Stomach (tissue), 9 donors: ENCODE results near the gene ANO1. TPM values are rescaled to one million over a fixed set of nuclear protein-coding genes. Genes with fewer than 3 reads are reported as not detected.

Experiments
- DNase-seq, 2 donors: peaks; one replicate each; pipeline versions ENCODE4 v3.0.0 to v3.0.0-alpha.2; 2013 to 2019
- H3K27ac ChIP-seq, 5 donors: fragments of 200-600 bp in 4 of 5; sonication (generic) in 4 of 5; one replicate each; pipeline ENCODE4 v1.5.1; 2013 to 2019; ENCODE audit warnings: mild to moderate bottlenecking in 1 of 5, moderate library complexity in 1 of 5
- H3K27me3 ChIP-seq, 3 donors: fragments of 200-600 bp; sonication (generic); one replicate each; pipeline ENCODE4 v1.5.1; 2017 to 2019; ENCODE audit warnings: mixed run types in 1 of 3
- H3K36me3 ChIP-seq, 4 donors: fragments of 200-600 bp; sonication (generic); 1 replicate in 3 of 4; 2 replicates in 1 of 4; pipeline ENCODE4 v1.5.1; 2016 to 2019
- H3K4me1 ChIP-seq, 4 donors: fragments of 200-600 bp; sonication (generic); one replicate each; pipeline ENCODE4 v1.5.1; 2016 to 2019
- H3K4me3 ChIP-seq, 4 donors: fragments of 200-600 bp; sonication (generic) in 3 of 4; one replicate each; pipeline ENCODE4 v1.5.1; 2016 to 2019; ENCODE audit warnings: mild to moderate bottlenecking in 1 of 4
- H3K9me3 ChIP-seq, 4 donors: fragments of 200-600 bp; sonication (generic); one replicate each; pipeline ENCODE4 v1.5.1; 2016 to 2019
- CTCF ChIP-seq, 7 experiments: fragments of 450-650 bp in 4 of 7; fragments of 200-600 bp in 3 of 7; sonication (generic) in 3 of 7; IDR thresholded peaks; one replicate each; pipeline ENCODE4 v1.5.1; 2016 to 2019; ENCODE audit warnings: antibody characterized with exemption in 7 of 7, control low read depth in 2 of 7, mild to moderate bottlenecking in 1 of 7
- EP300 ChIP-seq: sonication (generic); formaldehyde crosslinking; IDR thresholded peaks from one replicate; pipeline ENCODE4 v1.6.1; 2017; ENCODE audit warnings: antibody characterized with exemption
- POLR2A ChIP-seq, 4 donors: fragments of 450-650 bp; IDR thresholded peaks; one replicate each; pipeline ENCODE4 v1.6.1; 2016; ENCODE audit warnings: antibody characterized with exemption in 4 of 4, control low read depth in 2 of 4, mild to moderate bottlenecking in 1 of 4, moderate library complexity in 1 of 4
- POLR2AphosphoS5 ChIP-seq, 3 donors: sonication (generic); formaldehyde crosslinking; IDR thresholded peaks; one replicate each; pipeline ENCODE4 v1.6.1; 2016; ENCODE audit warnings: antibody characterized with exemption in 3 of 3
- WGBS, 5 donors: extraction: QIAGEN DNeasy Blood & Tissue Kit in 3 of 5; methylation state at CpG; one replicate each; pipeline versions ENCODE4 v1.1.5 to v1.1.7; 2013 to 2018; 5-methylcytosine and 5-hydroxymethylcytosine counted together
- intact Hi-C: fragments of 100-400 bp; cut with DNase I; formaldehyde crosslinking; loops from one replicate; pipeline ENCODE4 v1.15.1; 2023; ENCODE audit warnings: low total_unique reads
- polyA plus RNA-seq, 3 donors: library from polyadenylated mRNA; stranded (reverse); fragments of 200-250 nt; gene quantifications; one replicate each; pipeline ENCODE4 v1.2.3, GENCODE V29; 2013
- total RNA-seq, 5 donors: library from RNA; depleted of rRNA; stranded (reverse); fragments of >200 nt; gene quantifications; one replicate each; pipeline versions ENCODE4 v1.1.0 to v1.2.3, GENCODE V29; 2014 to 2016
- donor health status: healthy with polysubstance abuse.
- donor health status: Bipolar disorder and iron deficiency.
- donor health status: healthy.

Gene ANO1
- total and polyA plus RNA-seq, 8 donors = 1.8 to 69.6 (median 12.9) TPM

- Histone ChIP-seq H3K27me3 (peaks cover 0 to 30% (median 5%) of the 10 kb centered on the region in 3 donors), H3K36me3 (no peaks in the 10 kb centered on the region), H3K9me3 (peaks cover 6 to 12% (median 9%) of the 10 kb centered on the region in 4 donors), H3K4me1 (peaks cover 0 to 9% (median 0%) of the 10 kb centered on the region in 4 donors), H3K4me3 (no peak overlapping the region), H3K27ac (no peak overlapping the region)
- DNase-seq = peak in 1 of 2 donors; percentile 45
- TF ChIP-seq CTCF (IDR thresholded peaks at IDR 0.05) (peak in 5 of 7 experiments; percentile 11 to 33 (median 20)), POLR2AphosphoS5 (IDR thresholded peaks at IDR 0.05) (no peak)
- 32 to 47% (median 34%) methylated on average over 11 to 12 of the region's 12 CpGs for WGBS, 5 donors
- intact Hi-C loops = no loop called here
Observed at GRCh38 chr11:70048279-70049024, 29.7 kb upstream of the ANO1 start.

GRCh38 chr11:70049045-70049444 lies 29.1 kb upstream of the ANO1 start:
- H3K27ac ChIP-seq = no peak overlapping the region
- DNase-seq = no peak
- 70 to 75% (median 71%) methylated on average over 1 to 5 of the region's 5 CpGs for WGBS, 5 donors
- H3K27me3 ChIP-seq = peaks cover 0 to 32% (median 5%) of the 10 kb centered on the region in 3 donors
- TF ChIP-seq POLR2A (IDR thresholded peaks at IDR 0.05) (no peak), POLR2AphosphoS5 (IDR thresholded peaks at IDR 0.05) (no peak), EP300 (no peak), CTCF (IDR thresholded peaks at IDR 0.05) (no peak)
- H3K4me3 ChIP-seq = no peak overlapping the region
- H3K4me1 ChIP-seq = peaks cover 0 to 9% (median 0%) of the 10 kb centered on the region in 4 donors
- no peaks in the 10 kb centered on the region for H3K36me3 ChIP-seq
- intact Hi-C loops = no loop called here
- H3K9me3 ChIP-seq = peaks cover under 1 to 6% (median 4%) of the 10 kb centered on the region in 4 donors

GRCh38 chr11:70050243-70050642 lies 27.9 kb upstream of the ANO1 start:
- Histone ChIP-seq H3K4me3 (no peak overlapping the region), H3K9me3 (peaks cover 0 to 4% (median 2%) of the 10 kb centered on the region in 4 donors), H3K27me3 (peaks cover 0 to 34% (median 5%) of the 10 kb centered on the region in 3 donors), H3K27ac (no peak overlapping the region), H3K36me3 (no peaks in the 10 kb centered on the region), H3K4me1 (peaks cover 0 to 9% (median 0%) of the 10 kb centered on the region in 4 donors)
- DNase-seq = no peak
- 63 to 73% (median 67%) methylated on average over 7 of the region's 7 CpGs for WGBS, 5 donors
- intact Hi-C loops = no loop called here
- TF ChIP-seq EP300 (no peak), CTCF (IDR thresholded peaks at IDR 0.05) (no peak), POLR2AphosphoS5 (IDR thresholded peaks at IDR 0.05) (no peak), POLR2A (IDR thresholded peaks at IDR 0.05) (no peak)

GRCh38 chr11:70054004-70054403 lies 24.1 kb upstream of the ANO1 start:
- H3K4me3 ChIP-seq = no peak overlapping the region
- no peak for DNase-seq
- TF ChIP-seq POLR2AphosphoS5 (IDR thresholded peaks at IDR 0.05) (no peak), POLR2A (IDR thresholded peaks at IDR 0.05) (no peak), EP300 (no peak), CTCF (IDR thresholded peaks at IDR 0.05) (no peak)
- H3K9me3 ChIP-seq = peaks cover 0 to 4% (median 2%) of the 10 kb centered on the region in 4 donors
- WGBS, 5 donors = 81 to 98% (median 91%) methylated on average over 3 of the region's 3 CpGs
- no peak overlapping the region for H3K27ac ChIP-seq
- intact Hi-C loops = no loop called here
- H3K27me3 ChIP-seq = peaks cover 0 to 22% (median 5%) of the 10 kb centered on the region in 3 donors
- no peaks in the 10 kb centered on the region for H3K4me1 ChIP-seq
- H3K36me3 ChIP-seq = no peaks in the 10 kb centered on the region
